Endothelial cell of umbilical vein (primary cell): ENCODE data around the gene PCNX1. TPM values are rescaled to one million over a fixed set of nuclear protein-coding genes. Genes with fewer than 3 reads are reported as not detected.

Experiments used
- BruUV-seq: library from RNA; stranded (reverse); fragments of 400-500 nt; replicated peaks from 2 replicates; lab custom pipeline; 2021; lab: Mats Ljungman, UMichigan
- CTCF ChIA-PET: fragments of 300-600, 350-600 bp; sonication (Branson Sonifier 250); formaldehyde crosslinking; loops from one replicate; lab custom pipeline; 2021; ENCODE audit warnings: antibody characterized with exemption, inconsistent platforms; lab: Charles Lee
- POLR2A ChIA-PET: fragments of 300-600, 350-600 bp; sonication (Branson Sonifier 250); formaldehyde crosslinking; loops from one replicate; lab custom pipeline; 2021; ENCODE audit warnings: antibody characterized with exemption, inconsistent platforms; lab: Charles Lee
- DNase-seq: peaks from one replicate; pipeline ENCODE4 v3.0.0-alpha.2; 2011; ENCODE audit warnings: low read depth, low spot score
- FAIRE-seq: peaks from 2 replicates; lab custom pipeline; 2011; peaks lifted over from hg19 to GRCh38; lab: Jason Lieb, UNC
- H2AFZ ChIP-seq: 2 replicates; pipeline ENCODE4 v1.6.0; 2012; ENCODE audit warnings: low read depth, low read length, control low read depth, inconsistent platforms
- H3K27ac ChIP-seq: 2 replicates; pipeline ENCODE4 v1.5.1; 2011; ENCODE audit warnings: low read depth, mild to moderate bottlenecking, control low read depth, low read length, moderate library complexity; ENCODE audit not compliant: insufficient read depth
- H3K27me3 ChIP-seq, 2 experiments: 2 replicates each; pipeline versions ENCODE4 v1.6.0 to v1.6.1; 2011; ENCODE audit warnings: low read length in 2 of 2, mixed read lengths in 1 of 2; ENCODE audit not compliant: control insufficient read depth in 2 of 2, insufficient read depth in 2 of 2
- H3K36me3 ChIP-seq, 2 experiments: 2 replicates in 1 of 2; 3 replicates in 1 of 2; pipeline ENCODE4 v1.5.1; 2011; ENCODE audit warnings: low read length in 2 of 2, mild to moderate bottlenecking in 1 of 2, moderate library complexity in 1 of 2; ENCODE audit not compliant: control insufficient read depth in 2 of 2, insufficient read depth in 2 of 2; ENCODE audit errors: extremely low read depth in 1 of 2
- H3K4me1 ChIP-seq: 3 replicates; pipeline ENCODE4 v1.5.1; 2011; ENCODE audit warnings: mild to moderate bottlenecking, low read length; ENCODE audit not compliant: control insufficient read depth, insufficient read depth; ENCODE audit errors: extremely low read depth
- H3K4me2 ChIP-seq: 2 replicates; pipeline ENCODE4 v1.6.1; 2011; ENCODE audit warnings: low read length, control low read depth, mixed read lengths; ENCODE audit not compliant: insufficient read depth
- H3K4me3 ChIP-seq, 3 experiments: fragments of 200-600 bp in 1 of 3; sonication (generic), shearing (Covaris generic) in 1 of 3; replicated peaks in 1 of 3; 2 replicates each; pipeline ENCODE4 v1.5.1; 2011 to 2016; ENCODE audit warnings: control low read depth in 3 of 3, low read length in 3 of 3, mild to moderate bottlenecking in 2 of 3, inconsistent platforms in 1 of 3, low read depth in 1 of 3, moderate library complexity in 1 of 3; ENCODE audit not compliant: insufficient read depth in 1 of 3
- H3K79me2 ChIP-seq: 2 replicates; pipeline ENCODE4 v1.6.0; 2012; ENCODE audit warnings: low read length, inconsistent platforms; ENCODE audit not compliant: control insufficient read depth, insufficient read depth
- H3K9ac ChIP-seq: replicated peaks from 2 replicates; pipeline ENCODE3; 2011; ENCODE audit warnings: low read length, control low read depth; ENCODE audit not compliant: insufficient read depth; ENCODE audit errors: extremely low read depth
- H3K9me1 ChIP-seq: replicated peaks from 3 replicates; pipeline ENCODE4 v1.6.0; 2011; ENCODE audit warnings: mild to moderate bottlenecking, low read length; ENCODE audit not compliant: control insufficient read depth, insufficient read depth; ENCODE audit errors: extremely low read depth
- H3K9me3 ChIP-seq: replicated peaks from 2 replicates; pipeline ENCODE4 v1.5.1; 2012; ENCODE audit warnings: low read length, inconsistent platforms; ENCODE audit not compliant: control insufficient read depth, insufficient read depth
- H4K20me1 ChIP-seq: replicated peaks from 2 replicates; pipeline ENCODE3; 2011; ENCODE audit warnings: mild to moderate bottlenecking, low read length; ENCODE audit not compliant: control insufficient read depth, insufficient read depth; ENCODE audit errors: extremely low read depth
- EZH2 ChIP-seq: IDR thresholded peaks from 2 replicates; pipeline ENCODE4 v1.6.1; 2012; ENCODE audit warnings: borderline replicate concordance, low read depth, mild to moderate bottlenecking, moderate library complexity, low read length, inconsistent platforms; ENCODE audit not compliant: severe bottlenecking
- FOS ChIP-seq: IDR thresholded peaks from 2 replicates; pipeline ENCODE4 v1.6.1; 2011; ENCODE audit warnings: mild to moderate bottlenecking, low read length, moderate library complexity, borderline replicate concordance; ENCODE audit not compliant: insufficient read depth
- GATA2 ChIP-seq: IDR thresholded peaks from 2 replicates; pipeline ENCODE4 v1.7.0; 2011; ENCODE audit warnings: low read depth, mild to moderate bottlenecking, moderate library complexity, mixed read lengths, low read length; ENCODE audit not compliant: insufficient read length, insufficient read depth
- JUN ChIP-seq: IDR thresholded peaks from 2 replicates; pipeline ENCODE4 v1.6.1; 2011; ENCODE audit warnings: borderline replicate concordance, low read depth; ENCODE audit not compliant: insufficient read length, insufficient read depth
- MYC ChIP-seq: IDR thresholded peaks from one replicate; pipeline ENCODE4 v1.6.1; 2011; ENCODE audit warnings: mild to moderate bottlenecking, low read depth, low read length
- POLR2A ChIP-seq: IDR thresholded peaks from 2 replicates; pipeline ENCODE4 v1.6.1; 2012; ENCODE audit warnings: low read depth, mild to moderate bottlenecking, control low read depth, low read length
- POLR2AphosphoS5 ChIP-seq: IDR thresholded peaks from 2 replicates; pipeline ENCODE4 v1.6.1; 2012; ENCODE audit warnings: low read depth, mild to moderate bottlenecking, control low read depth, low read length, moderate library complexity; ENCODE audit not compliant: insufficient read depth
- dilution Hi-C: fragments of 300-500 bp; cut with MboI; formaldehyde crosslinking; loops from one replicate; pipeline ENCODE4 v1.15.0; 2019; ENCODE audit warnings: low sequenced_read_pairs; ENCODE audit not compliant: extremely low pct_ligation_motif_present
- intact Hi-C: fragments of 100-400 bp; cut with micrococcal nuclease; formaldehyde crosslinking; loops from one replicate; pipeline ENCODE4 v1.10.0; 2022
- polyA plus RNA-seq, 4 experiments: library from polyadenylated mRNA; depleted of rRNA in 3 of 4; stranded (reverse) in 3 of 4; unstranded in 1 of 4; fragments of >200 nt; gene quantifications; 2 replicates each; pipeline versions ENCODE4 v1.2.1 to v1.2.3, GENCODE V29; 2011 to 2012; ENCODE audit warnings: missing spikeins in 1 of 4
- total RNA-seq: library from RNA; stranded (reverse); gene quantifications from 2 replicates; pipeline ENCODE4 v1.2.3, GENCODE V29; 2021
- TF ChIP-seq, protein P1 (sequence below): IDR thresholded peaks from 2 replicates; pipeline ENCODE4 v1.6.1; 2011; ENCODE audit not compliant: insufficient read depth, insufficient read length
- TF ChIP-seq, protein P2 (sequence below), 2 donors: IDR thresholded peaks; 1 replicate in 1 of 2; 2 replicates in 1 of 2; pipeline ENCODE4 v1.5.1; 2011; ENCODE audit warnings: low read length in 2 of 2, mild to moderate bottlenecking in 2 of 2, moderate library complexity in 2 of 2, control low read depth in 1 of 2, inconsistent platforms in 1 of 2, low read depth in 1 of 2; ENCODE audit not compliant: insufficient read depth in 1 of 2; ENCODE audit errors: extremely low read depth in 1 of 2

The PCNX1 gene
- total and polyA plus RNA-seq, 2 donors (not counting 3 experiments of a cell fraction or from before 2014, with no cell fraction given) = 21.4 to 40.5 TPM

DNA sequence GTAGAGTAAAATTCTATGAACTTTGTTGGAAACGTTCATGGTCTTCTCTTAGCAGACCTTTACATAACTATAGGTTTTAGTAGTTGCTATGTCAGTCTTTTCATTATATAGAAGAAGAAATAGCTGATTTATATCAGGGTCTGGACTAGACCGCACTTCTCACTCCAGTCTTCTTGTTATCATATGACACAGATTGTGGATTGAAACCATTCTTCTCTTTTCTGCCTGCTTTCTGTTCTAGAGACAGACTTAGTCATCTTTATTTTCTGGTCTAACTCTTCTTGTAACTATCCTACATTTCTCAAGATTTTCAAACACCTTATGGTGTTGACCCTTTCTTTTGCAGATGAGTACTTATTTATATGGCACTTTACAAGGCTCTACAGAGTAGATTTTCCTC lies 55.7 kb downstream of the PCNX1 start:
- Histone ChIP-seq H3K27ac (no peak overlapping the region), H3K36me3 (peaks cover 0 to 2% of the 10 kb centered on the region in 2 experiments), H3K4me3 (no peak overlapping the region), H3K79me2 (peaks cover 7% of the 10 kb centered on the region), H3K9me1 (no peaks in the 10 kb centered on the region), H3K4me1 (no peaks in the 10 kb centered on the region), H3K9me3 (no peaks in the 10 kb centered on the region), H3K4me2 (no peak overlapping the region), H3K9ac (no peak overlapping the region), H2AFZ (no peak overlapping the region), H4K20me1 (no peaks in the 10 kb centered on the region), H3K27me3 (no peaks in the 10 kb centered on the region)
- FAIRE-seq (no peak), DNase-seq (no peak)
- ChIA-PET CTCF (interaction anchor here (1.1 to 2.4 kb wide), 2 partner anchors 10 to 55 kb away, joined by 3 to 8 read pairs; partner anchors contain the start of gene PCNX1), POLR2A (no interaction called here)
- TF ChIP-seq FOS (no peak), JUN (no peak), EZH2 (no peak), GATA2 (no peak), POLR2A (no peak), POLR2AphosphoS5 (no peak)
- TF ChIP-seq, protein P1, sequence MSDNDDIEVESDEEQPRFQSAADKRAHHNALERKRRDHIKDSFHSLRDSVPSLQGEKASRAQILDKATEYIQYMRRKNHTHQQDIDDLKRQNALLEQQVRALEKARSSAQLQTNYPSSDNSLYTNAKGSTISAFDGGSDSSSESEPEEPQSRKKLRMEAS = no peak
- dilution Hi-C loops = no loop called here
- intact Hi-C loops = no loop called here
- no TSS peak for BruUV-seq

DNA sequence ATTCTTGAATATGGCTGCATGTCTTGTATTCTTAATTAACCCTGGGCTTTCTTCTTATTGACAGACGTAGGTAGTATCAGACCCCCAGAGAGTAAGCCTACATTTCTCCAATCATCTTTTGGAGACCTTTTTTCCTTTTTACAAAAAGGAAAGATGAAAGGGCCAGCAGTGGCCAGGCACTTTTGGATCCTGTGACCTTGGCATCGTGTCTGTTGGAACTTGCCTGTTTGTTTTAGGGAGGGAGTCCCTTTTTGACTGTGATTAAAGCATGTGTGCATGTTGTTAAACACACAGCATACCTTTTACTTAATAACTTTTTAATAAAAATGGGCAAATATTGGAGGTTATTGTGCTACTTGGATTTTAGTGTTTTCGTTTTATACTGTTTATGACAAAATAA lies 57.2 kb downstream of the PCNX1 start:
- H3K9me1 ChIP-seq = no peaks in the 10 kb centered on the region
- BruUV-seq = no TSS peak

More for the DNA sequence above, 57.2 kb downstream of the PCNX1 start:
- Histone ChIP-seq H3K9ac (no peak overlapping the region), H3K36me3 (peaks cover 0 to 2% of the 10 kb centered on the region in 2 experiments), H2AFZ (no peak overlapping the region), H3K4me3 (no peak overlapping the region), H3K27me3 (no peaks in the 10 kb centered on the region), H4K20me1 (no peaks in the 10 kb centered on the region), H3K79me2 (peaks cover 3% of the 10 kb centered on the region), H3K4me2 (no peak overlapping the region), H3K27ac (no peak overlapping the region), H3K9me3 (no peaks in the 10 kb centered on the region), H3K4me1 (no peaks in the 10 kb centered on the region)
- ChIA-PET CTCF (interaction anchor here (2.4 kb wide), 1 partner anchor 8 kb away, joined by 8 read pairs; no protein-coding TSS in a partner anchor), POLR2A (no interaction called here)
- dilution Hi-C loops (no loop called here), intact Hi-C loops (no loop called here)
- no peak for DNase-seq
- no peak for FAIRE-seq
- no peak for TF ChIP-seq MYC
- TF ChIP-seq JUN = no peak
- TF ChIP-seq, protein P2, sequence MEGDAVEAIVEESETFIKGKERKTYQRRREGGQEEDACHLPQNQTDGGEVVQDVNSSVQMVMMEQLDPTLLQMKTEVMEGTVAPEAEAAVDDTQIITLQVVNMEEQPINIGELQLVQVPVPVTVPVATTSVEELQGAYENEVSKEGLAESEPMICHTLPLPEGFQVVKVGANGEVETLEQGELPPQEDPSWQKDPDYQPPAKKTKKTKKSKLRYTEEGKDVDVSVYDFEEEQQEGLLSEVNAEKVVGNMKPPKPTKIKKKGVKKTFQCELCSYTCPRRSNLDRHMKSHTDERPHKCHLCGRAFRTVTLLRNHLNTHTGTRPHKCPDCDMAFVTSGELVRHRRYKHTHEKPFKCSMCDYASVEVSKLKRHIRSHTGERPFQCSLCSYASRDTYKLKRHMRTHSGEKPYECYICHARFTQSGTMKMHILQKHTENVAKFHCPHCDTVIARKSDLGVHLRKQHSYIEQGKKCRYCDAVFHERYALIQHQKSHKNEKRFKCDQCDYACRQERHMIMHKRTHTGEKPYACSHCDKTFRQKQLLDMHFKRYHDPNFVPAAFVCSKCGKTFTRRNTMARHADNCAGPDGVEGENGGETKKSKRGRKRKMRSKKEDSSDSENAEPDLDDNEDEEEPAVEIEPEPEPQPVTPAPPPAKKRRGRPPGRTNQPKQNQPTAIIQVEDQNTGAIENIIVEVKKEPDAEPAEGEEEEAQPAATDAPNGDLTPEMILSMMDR (IDR thresholded peaks at IDR 0.05; ENCODE audit: extremely low read depth in 1 of 2, insufficient read depth in 1 of 2, low read depth in 1 of 2, low read length in 2 of 2) = no peak
- no peak for TF ChIP-seq FOS
- TF ChIP-seq POLR2AphosphoS5 = no peak
- TF ChIP-seq EZH2 = no peak
- no peak for TF ChIP-seq POLR2A
- no peak for TF ChIP-seq GATA2
- TF ChIP-seq, protein P1 = no peak
